Stimulated activated CD4-positive, alpha-beta T cell treated with anti-CD3 and anti-CD28 coated beads, Interleukin-15, amount 100 ng/mL, for 1 hour (primary cell): ENCODE data around the gene VSX2.

Experiments used
- DNase-seq, 2 donors: peaks; one replicate each; pipeline ENCODE4 v3.0.0-alpha.2; 2020; ENCODE audit warnings: low read depth in 1 of 2, low spot score in 1 of 2

Gene VSX2

GRCh38 chr14:74221741-74222140 is 17.5 kb upstream of the VSX2 start:
- no peak for DNase-seq

DNA sequence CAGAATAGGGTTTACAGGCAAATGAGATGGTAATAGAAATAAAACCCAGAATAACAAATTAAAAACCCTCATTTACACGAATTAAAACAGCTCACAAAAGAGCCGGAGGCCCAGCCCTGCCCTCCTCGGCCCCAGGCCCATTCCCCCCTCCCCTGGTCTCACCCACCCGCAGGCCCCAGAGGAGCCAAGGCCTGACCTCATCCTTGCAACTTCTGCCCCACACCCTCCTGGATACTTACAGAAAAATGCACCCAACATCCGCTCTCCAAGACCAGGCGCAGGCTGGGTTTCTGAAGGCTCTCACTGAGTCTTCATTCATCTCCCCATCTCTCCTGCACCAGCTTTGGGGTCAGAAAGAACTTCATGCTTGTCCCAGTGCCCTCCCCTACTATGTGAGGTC is 16.2 kb upstream of the VSX2 start:
- DNase-seq: no peak

GRCh38 chr14:74231784-74232183 is 7.5 kb upstream of the VSX2 start:
- no peak for DNase-seq

GRCh38 chr14:74235017-74235416 is 4.2 kb upstream of the VSX2 start:
- DNase-seq: no peak

DNA sequence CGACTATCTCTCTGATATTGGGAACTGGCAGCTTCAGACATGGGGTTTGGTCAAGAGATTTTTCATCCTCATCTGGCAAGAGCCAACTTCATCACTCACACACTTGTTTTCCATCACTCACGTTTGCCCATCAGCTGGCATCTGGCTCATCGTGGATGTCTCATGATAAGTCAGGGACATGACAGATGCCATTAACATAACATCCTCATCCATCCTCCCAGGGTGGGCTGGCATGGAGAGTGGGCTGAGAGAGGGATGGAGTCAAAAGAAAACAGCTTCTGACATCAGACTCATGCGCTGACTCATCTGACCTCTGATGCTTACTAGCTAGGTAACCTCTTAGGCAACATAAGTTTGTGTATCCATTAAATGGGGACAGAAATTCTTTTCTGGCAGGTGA is 1.8 kb upstream of the VSX2 start:
- no peak for DNase-seq

DNA sequence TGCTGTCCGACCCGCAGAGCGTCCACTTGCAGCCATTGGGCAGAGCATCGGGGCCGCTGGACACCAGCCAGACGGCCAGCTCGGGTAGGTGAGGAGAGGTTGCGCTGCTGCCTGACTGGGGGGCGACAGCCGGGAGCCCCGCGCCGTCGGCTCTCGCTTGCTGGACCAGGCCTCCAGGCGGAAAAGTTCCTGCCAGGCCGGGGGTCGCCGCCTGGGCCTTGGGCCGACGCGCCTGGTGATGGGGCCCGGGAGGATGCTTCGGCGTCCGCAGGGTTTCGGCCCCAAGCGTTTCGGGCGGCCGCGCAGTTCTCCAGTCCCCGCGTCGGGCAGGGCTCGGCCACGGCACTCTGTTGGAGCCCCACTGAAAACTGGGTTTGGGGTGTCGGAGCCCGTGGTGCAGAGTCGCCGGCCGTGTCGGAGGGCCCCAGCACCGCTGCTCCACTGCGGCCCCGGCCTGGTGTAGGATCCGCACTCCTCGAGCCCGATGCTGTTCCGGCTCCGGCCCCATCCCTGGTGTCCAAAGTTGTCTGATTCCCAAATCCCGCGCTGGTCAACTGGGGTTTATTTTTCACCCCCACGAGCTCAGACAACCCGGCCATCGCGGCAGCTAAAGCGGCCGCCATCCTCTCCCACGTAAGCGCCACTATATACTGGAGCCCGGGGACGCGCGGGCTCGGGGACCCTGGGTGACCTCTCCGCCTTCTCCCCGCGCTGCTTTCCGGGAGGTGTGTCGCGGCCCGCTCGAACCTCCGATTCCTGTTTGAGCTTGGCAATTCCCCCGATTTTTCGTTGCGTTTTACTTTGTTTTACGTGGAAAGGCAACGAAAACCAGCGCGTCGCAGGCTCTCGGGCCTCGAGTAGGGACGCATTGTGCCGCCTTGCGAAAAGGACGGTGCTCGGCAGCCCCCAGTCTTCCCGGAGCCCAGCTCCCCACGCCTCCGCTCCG is 872 bp downstream of the VSX2 start:
- no peak for DNase-seq

GRCh38 chr14:74240794-74241651 is 1.8 kb downstream of the VSX2 start:
- DNase-seq: no peak

GRCh38 chr14:74241652-74242017 is 2.4 kb downstream of the VSX2 start:
- no peak for DNase-seq

DNA sequence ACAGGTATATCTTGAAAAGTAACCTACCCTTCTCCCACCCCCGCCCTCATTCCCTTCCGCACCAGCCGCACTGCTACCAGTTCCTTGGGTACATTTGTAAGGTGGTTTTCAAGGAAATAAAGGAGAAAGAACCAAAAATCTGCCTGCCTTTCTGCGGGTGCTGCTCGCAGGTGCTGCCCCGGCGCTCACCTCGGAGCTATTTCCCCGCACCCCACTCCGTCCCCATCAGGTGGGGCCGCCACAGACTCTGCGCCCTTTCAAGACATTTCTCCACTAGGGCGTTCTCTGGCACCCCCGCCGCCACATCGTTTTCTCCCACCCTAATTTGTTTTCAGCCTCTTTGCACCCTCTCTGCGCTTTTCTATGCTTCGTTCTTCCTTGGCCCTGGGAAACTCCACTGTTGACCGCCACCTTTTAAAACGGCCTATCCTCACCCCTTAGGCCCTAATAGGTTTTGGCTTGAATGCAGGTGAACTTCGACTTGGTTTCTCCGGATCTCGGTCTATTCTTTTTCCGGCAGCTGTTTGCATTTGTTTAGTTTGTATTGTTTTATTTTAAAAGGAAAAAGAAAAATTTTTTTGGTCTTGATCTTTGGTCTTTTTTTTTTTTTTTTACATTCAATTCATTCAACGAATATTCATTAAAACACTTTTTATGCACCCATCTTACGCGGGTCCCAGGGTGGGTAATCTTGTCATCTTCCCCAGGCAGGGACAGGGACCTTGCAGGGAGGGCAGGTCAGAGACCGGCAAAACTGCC is 3.0 kb downstream of the VSX2 start:
- DNase-seq: no peak

DNA sequence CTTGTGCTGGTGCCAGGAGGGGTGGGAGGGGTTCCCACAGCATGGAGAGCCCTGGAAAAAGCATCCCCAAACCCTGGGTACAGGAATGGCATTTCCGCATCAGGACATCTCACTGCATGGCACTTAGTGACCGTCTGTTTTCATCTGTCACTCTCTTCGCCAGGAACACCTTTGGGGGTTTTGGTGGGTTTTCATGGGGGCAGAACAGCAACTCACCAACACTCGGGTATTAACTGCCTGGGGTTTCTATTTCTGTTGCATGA is 3.5 kb downstream of the VSX2 start:
- no peak for DNase-seq

GRCh38 chr14:74243051-74243450 is 3.8 kb downstream of the VSX2 start:
- no peak for DNase-seq

DNA sequence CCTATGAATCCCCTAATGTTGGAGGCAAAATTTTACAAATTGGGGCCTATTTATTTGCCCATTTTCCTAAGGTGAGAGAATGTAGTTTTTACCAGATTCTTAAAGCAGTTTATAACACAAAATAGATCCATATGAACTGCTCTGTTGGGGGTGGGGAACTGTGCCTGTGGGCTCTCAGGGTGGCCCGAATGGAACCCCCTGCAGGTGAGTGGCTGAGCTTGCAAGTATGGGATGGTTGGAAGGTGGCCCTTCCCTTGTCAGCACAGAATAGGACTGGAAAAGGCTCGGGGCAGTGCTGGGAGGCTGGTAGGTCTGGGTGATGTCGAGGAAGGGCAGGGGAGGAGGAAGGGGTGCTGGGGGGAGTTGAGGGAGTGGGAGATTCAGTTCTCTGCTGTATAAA is 4.9 kb downstream of the VSX2 start:
- no peak for DNase-seq

DNA sequence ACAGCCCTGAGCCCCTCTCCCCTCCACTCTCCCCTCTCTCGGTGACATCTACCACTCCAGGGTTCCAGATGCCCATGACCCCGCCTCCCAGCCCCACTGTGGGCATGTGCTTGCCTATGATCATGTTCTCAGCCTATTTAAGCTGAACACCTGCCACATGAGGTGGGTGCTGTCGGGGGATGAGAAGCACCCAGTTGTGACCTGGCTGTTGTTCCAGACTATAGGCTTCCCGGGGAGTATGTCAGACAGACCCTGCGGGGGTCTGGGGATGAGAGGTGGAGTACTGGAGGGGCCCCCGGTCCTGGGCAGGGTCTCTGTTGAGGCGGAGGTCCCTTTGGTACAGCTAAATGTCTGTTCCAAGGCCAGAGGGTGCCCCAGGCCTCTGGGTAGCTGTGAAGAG is 6.0 kb downstream of the VSX2 start:
- DNase-seq: no peak

- no peak for DNase-seq
Observed at GRCh38 chr14:74246542-74246941, 7.3 kb downstream of the VSX2 start.

- DNase-seq: no peak
Observed at GRCh38 chr14:74248017-74248416, 8.8 kb downstream of the VSX2 start.

DNA sequence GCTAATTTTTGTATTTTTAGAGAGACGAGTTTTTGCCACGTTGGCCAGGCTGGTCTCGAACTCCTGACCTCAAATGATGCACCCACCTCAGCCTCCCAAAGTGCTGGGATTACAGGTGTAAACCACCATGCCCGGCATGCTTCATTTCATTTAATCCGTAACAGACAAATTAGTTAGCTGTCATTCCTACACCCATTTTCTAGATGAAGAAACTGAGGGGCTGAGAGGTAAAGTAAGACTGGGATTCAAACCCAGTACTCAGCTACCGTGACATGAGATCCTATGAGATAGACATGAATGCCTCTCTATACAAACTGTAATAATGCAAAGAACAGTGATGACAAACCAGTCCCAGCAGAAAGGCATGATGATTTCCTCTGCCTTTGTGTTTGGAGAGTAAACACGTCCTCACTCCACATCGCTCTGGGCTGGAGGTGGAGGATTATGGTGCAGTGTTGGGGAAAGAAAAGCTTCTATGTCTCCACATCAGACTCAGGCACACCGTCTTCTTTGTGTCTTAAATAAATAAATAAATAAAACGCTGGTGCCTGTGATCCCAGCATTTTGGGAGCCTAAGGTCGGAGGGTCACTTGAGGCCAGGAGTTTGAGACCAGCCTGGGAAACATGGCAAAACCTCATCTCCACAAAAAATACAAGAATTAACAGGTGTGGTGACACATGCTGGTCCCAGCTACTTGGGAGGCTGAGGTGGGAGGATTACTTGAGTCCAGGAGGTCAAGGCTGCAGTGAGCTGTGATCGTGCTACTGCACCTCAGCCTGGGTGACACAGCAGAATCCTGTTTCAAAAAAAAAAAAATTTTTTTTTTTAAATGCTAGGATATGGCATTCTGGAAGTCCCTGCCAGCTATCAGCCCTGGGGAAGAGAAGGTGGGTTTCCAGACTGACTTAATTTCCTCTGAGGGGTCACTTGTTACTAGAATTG is 10.5 kb downstream of the VSX2 start:
- no peak for DNase-seq

- DNase-seq: no peak
Observed at GRCh38 chr14:74255281-74255680, 16.0 kb downstream of the VSX2 start.

DNA sequence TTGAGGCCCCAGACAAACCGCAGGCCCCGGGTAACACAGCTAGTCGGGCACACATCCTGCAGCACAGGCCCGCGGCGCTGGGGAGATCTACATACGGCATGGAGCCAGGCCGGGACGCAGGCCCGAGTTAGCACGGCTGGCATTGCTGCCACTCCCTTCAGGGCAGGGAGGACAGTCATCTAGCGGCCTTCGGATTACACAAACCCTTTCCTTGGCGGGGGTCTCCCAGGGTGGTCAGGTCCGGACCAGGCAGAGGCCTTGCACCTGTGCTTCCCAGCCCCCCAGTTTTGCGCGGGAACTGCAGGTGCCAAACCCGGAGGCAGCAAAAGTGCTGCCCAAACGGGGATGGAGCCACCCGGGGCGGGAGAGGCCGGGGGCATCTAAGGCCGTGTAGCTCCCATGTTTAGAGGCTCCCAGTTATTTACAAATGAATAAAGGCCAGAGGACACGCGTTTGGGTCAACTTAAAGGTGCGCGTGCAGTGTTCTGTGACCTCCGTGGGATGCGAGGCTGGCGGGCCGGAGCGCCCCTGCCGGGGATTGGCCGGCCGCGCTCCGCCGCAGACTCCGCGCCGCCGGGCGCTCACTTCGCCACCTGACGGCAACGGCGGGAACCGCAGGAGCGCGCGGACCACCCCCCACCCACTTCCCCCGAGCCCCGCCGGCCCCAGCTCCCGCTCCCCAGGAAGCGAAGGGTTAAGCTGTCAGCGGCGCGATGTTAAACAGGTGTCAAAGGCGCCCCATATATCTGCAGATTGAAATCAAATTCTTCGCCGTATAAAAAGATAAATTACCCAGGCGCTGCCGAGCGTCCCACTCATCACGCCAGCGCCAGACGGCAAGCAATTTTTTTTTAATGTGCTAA is 18.1 kb downstream of the VSX2 start:
- peak; percentile 23 to 65 for DNase-seq

GRCh38 chr14:74257941-74258763 is 18.9 kb downstream of the VSX2 start:
- DNase-seq: no peak
